Coronary artery (tissue), 2 donors: ENCODE measurements around the gene CD63.

ENCODE experiments used
- DNase-seq: peaks from one replicate; pipeline ENCODE4 v3.0.0-alpha.2; 2017; ENCODE audit warnings: low spot score
- H3K27ac ChIP-seq, 2 donors: fragments of 200-600 bp; sonication (generic); one replicate each; pipeline ENCODE4 v1.5.1; 2016 to 2019
- H3K4me3 ChIP-seq: fragments of 200-600 bp; sonication (generic); 2 replicates; pipeline ENCODE4 v1.5.1; 2016; ENCODE audit warnings: mild to moderate bottlenecking, moderate library complexity
- TF ChIP-seq, protein P1 (sequence below): fragments of 200-600 bp; sonication (generic); IDR thresholded peaks from one replicate; pipeline ENCODE4 v1.5.1; 2019; ENCODE audit warnings: antibody characterized with exemption

CD63 gene

GRCh38 chr12:55703901-55704761 is 24.7 kb downstream of the CD63 start:
- Histone ChIP-seq H3K27ac (peak overlapping the region; percentile 76 to 98), H3K4me3 (peak overlapping the region; percentile 88)
- TF ChIP-seq, protein P1, sequence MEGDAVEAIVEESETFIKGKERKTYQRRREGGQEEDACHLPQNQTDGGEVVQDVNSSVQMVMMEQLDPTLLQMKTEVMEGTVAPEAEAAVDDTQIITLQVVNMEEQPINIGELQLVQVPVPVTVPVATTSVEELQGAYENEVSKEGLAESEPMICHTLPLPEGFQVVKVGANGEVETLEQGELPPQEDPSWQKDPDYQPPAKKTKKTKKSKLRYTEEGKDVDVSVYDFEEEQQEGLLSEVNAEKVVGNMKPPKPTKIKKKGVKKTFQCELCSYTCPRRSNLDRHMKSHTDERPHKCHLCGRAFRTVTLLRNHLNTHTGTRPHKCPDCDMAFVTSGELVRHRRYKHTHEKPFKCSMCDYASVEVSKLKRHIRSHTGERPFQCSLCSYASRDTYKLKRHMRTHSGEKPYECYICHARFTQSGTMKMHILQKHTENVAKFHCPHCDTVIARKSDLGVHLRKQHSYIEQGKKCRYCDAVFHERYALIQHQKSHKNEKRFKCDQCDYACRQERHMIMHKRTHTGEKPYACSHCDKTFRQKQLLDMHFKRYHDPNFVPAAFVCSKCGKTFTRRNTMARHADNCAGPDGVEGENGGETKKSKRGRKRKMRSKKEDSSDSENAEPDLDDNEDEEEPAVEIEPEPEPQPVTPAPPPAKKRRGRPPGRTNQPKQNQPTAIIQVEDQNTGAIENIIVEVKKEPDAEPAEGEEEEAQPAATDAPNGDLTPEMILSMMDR: no peak
- DNase-seq: peak; percentile 90

DNA sequence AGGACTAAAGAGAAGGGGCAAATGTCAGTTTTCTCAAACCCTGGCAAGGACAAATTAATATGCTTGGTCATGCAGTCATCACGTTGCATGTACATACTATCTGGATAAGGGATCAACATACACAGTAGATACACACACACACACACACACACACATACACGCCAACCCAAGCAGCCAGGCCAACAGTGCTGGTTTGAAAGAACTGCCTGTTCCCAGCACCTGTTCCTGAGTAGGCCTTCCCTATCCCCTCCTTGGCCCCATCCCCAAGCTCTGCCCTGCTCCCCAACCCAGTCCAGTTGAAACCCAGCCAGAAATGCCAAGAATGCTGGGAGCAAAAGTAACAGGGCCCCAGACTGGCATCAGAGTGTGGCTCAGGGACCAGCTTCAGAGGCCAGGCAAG is 25.5 kb downstream of the CD63 start:
- TF ChIP-seq, protein P1: no peak
- no peak for DNase-seq
- Histone ChIP-seq H3K27ac (peak overlapping the region; percentile 76 to 98), H3K4me3 (peak overlapping the region; percentile 88)

- peak overlapping the region; percentile 76 to 98 for H3K27ac ChIP-seq
- DNase-seq: no peak
- TF ChIP-seq, protein P1: no peak
- peak overlapping the region; percentile 88 for H3K4me3 ChIP-seq
These were observed 25.9 kb downstream of the CD63 start for GRCh38 chr12:55702861-55703260.

DNA sequence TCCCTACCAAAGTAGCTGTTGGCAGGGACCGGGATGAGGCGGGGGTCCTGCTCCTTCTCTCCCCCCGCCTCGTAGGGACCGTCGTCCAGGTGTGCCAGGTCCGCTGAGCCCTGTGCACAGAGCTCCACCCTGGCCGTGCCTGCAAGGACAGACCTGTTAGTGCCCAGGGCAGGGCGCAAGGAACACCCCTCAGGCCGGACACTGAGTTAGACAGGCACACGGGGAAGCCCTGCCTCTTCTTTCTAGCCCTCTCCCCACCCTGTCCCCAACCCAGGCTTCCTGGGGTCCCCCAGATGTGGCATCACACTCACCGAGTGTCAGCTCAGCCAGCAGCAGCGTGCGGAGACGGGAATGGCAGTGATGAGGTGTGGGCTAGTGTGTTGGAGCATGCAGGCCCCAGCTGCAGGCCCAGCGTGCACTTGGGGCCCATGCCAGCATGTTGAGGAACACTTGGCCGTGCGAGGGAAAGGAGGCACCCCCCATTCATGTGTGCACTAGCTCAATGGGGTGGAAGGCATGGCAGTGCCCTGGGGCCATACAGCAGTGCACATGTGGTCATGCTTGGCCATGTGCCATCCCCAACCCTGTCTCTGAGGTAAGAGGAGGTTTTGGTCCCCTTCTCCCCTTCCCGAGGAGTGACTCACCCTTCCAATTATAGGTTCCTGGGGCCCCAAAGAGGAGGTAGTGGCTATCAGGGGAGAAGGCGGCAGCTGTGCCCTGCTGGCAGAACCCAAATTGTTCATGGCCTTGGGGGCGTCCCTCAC is 28.4 kb downstream of the CD63 start:
- peak overlapping the region in 1 of 2 donors; percentile 60 for H3K27ac ChIP-seq
- DNase-seq: no peak

DNA sequence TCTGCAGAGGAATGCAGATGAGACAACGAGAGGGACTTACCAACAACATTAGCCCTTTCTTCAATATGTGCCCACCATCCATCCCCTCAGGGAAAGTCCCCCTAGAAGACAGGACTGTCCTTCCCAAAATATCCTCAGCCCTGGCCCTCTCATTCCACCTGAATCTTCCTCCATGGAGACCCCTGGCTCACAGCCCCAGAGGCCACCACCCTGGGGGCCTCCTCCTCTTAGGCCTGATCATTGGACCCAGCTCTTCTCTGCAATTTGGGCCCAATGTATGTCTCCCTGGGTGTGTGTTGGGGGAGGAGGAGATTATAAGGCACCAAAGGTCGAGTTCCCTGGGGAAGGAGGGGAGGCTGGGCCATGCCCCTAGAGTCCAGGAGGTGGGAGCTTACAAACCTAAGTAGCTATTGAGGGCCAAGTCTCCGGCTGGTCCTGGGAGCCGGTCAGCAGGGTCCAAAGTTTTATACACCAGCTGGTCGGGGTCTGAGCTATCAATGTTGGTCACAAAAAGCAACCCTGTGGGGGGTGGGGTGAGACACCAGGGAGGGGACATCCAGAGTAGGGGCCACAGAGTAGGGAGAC is 29.2 kb downstream of the CD63 start:
- Histone ChIP-seq H3K4me3 (no peak overlapping the region), H3K27ac (peak overlapping the region in 1 of 2 donors; percentile 37)
- DNase-seq: no peak
- TF ChIP-seq, protein P1: no peak

More for the DNA sequence above, 28.4 kb downstream of the CD63 start:
- peak overlapping the region; percentile 3 for H3K4me3 ChIP-seq
- TF ChIP-seq, protein P1: no peak

DNA sequence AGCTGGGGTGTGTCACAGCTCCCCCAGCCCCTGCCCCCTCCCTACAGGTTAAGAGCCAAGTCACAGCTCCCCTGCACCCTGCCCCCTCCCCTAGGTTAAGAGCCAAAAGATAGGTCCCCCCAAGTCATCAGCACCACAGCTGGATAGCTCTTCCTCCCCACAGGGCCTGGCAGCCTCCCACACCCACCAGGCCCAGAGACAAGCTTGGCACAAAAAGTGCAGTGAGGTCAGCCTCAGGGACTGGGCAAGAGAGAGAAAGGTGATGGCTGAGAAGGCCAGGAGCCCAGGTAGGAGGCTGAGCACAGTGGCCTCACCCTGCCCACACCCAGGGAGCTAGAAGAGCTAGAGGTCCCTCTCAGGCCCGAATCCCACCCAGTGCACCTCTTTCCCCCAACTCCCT is 29.8 kb downstream of the CD63 start:
- TF ChIP-seq, protein P1: no peak
- no peak for DNase-seq
- Histone ChIP-seq H3K4me3 (no peak overlapping the region), H3K27ac (peak overlapping the region in 1 of 2 donors; percentile 37)
